Right cardiac atrium (tissue), 5 donors: ENCODE data around the gene ACSS2. TPM values are rescaled to one million over a fixed set of nuclear protein-coding genes. Genes with fewer than 3 reads are reported as not detected.
A peak's percentile ranks its signal among the peaks of the same experiment; 100 is the strongest.

ENCODE experiments used
- ATAC-seq, 2 donors: fragments of 200-7000 bp; cut with Tn5 transposase; one replicate each; pipeline versions ENCODE4 v1.8.0 to v1.9.1; 2020; ENCODE audit warnings: moderate library complexity in 2 of 2, mild to moderate bottlenecking in 1 of 2
- DNase-seq, 3 donors: peaks; one replicate each; pipeline ENCODE4 v3.0.0-alpha.2; 2020
- H3K27ac ChIP-seq: one replicate; pipeline ENCODE4 v1.5.1; 2013; ENCODE audit warnings: mild to moderate bottlenecking, low read length, control low read depth, moderate library complexity
- H3K27me3 ChIP-seq: one replicate; pipeline ENCODE4 v1.6.1; 2013; ENCODE audit not compliant: control insufficient read depth, insufficient read depth
- H3K4me1 ChIP-seq: one replicate; pipeline ENCODE4 v1.6.1; 2013; ENCODE audit warnings: low read length; ENCODE audit not compliant: control insufficient read depth, insufficient read depth
- H3K4me3 ChIP-seq: one replicate; pipeline ENCODE4 v1.5.1; 2013; ENCODE audit warnings: low read length, control low read depth
- H3K9me3 ChIP-seq: one replicate; pipeline ENCODE4 v1.6.1; 2013; ENCODE audit warnings: low read length; ENCODE audit not compliant: control insufficient read depth
- WGBS: extraction: QIAGEN DNeasy Blood & Tissue Kit; methylation state at CpG from one replicate; pipeline ENCODE4 v1.1.7; 2013; 5-methylcytosine and 5-hydroxymethylcytosine counted together
- intact Hi-C, 4 donors: fragments of 100-400 bp; cut with DNase I; formaldehyde crosslinking; loops; one replicate each; pipeline versions ENCODE4 v1.11.0 to v1.14.0; 2022 to 2023
- polyA plus RNA-seq: library from polyadenylated mRNA; stranded (reverse); fragments of 200-250 nt; gene quantifications from one replicate; pipeline ENCODE4 v1.2.3, GENCODE V29; 2013
- total RNA-seq, 4 donors: library from RNA; stranded (reverse); fragmentation: NEBNext Ultra II Directional; extraction: Animal tissue kit (Norgen Biotek cat#: 25700); gene quantifications; one replicate each; pipeline ENCODE4 v1.2.1, GENCODE V29; 2021
- donor health status: healthy with polysubstance abuse.
- donor health status: DM: no; HTN: yes; CAD: no.
- donor health status: DM: no; HTN: no; CAD: no.
- donor health status: DM: no; HTN: yes; CAD: no; lungs with severe emphysema.
- donor health status: DM: yes; HTN: yes; CAD: no.

Gene ACSS2
- total and polyA plus RNA-seq, 5 donors, result 61.8 to 79.8 (median 74.6) TPM

DNA sequence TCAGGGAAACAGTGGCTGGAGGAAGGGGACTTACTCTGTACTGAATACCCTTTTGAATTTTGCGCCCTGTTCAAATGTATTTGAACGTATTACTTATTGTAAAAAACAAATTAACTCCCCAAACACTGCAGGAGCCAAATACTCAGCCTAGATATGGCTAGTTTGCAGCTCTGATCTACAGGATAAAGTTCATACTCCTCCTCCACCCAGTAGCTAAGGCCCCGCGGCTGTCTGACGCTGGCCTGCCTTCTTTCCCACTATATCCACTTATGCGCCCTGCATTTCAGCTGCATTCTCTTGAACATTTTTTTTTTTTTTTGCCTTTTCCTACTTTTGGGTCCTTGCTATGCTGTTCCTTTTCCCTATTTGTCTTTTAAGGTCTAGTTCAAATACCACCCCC lies 72.7 kb downstream of the ACSS2 start:
- no peak for ATAC-seq
- Histone ChIP-seq H3K4me1 (peaks cover 3% of the 10 kb centered on the region), H3K4me3 (no peak overlapping the region), H3K9me3 (no peaks in the 10 kb centered on the region), H3K27ac (no peak overlapping the region), H3K27me3 (no peaks in the 10 kb centered on the region)
- no peak for DNase-seq
- intact Hi-C loops, result no loop called here
- 89% methylated on average over 6 of the region's 6 CpGs for WGBS

DNA sequence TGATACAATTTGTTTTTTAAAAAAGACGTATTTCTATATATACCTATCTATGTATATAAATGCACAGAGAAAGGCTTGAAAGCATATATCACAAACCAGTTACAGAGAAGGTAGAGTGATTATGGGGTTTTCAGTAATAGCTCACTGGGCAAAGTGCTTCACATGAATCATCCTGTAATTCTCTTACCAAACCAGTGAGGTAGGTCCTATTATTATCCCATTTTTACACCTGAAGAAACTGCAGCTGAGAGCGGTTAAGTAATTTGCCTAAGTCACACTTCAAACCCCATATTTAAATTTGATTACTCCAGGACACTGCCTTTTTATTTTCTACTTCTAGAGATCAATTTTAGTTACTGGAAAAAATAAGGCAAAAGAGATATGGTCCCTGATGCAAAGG lies 74.8 kb downstream of the ACSS2 start:
- WGBS, result 96% methylated on average over 2 of the region's 2 CpGs
- DNase-seq (no peak), ATAC-seq (no peak)
- Histone ChIP-seq H3K4me3 (no peak overlapping the region), H3K27ac (peak overlapping the region; percentile 30), H3K27me3 (no peaks in the 10 kb centered on the region), H3K4me1 (no peaks in the 10 kb centered on the region), H3K9me3 (no peaks in the 10 kb centered on the region)
- intact Hi-C loops, result no loop called here

DNA sequence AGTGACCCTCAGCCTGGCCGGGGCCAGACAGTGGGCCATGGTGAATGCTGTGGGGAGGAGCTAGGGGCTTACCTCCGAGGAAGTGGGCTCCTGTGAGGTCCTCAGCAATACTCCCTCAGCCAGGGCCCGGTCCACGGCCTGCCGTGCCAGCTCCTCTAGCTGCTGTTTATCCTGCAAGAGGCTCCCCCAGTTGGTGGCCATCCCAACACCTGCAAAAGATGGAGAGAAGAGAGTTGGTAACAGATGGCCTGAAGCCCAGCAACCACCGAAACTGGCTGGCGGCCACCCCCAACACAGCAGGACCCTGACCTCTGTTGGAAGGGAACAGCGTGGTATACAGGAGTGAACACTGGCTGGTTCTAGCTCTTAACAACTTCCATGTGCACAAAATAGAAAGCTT lies 75.2 kb downstream of the ACSS2 start:
- Histone ChIP-seq H3K9me3 (no peaks in the 10 kb centered on the region), H3K4me3 (no peak overlapping the region), H3K27ac (peak overlapping the region; percentile 30), H3K27me3 (no peaks in the 10 kb centered on the region), H3K4me1 (no peaks in the 10 kb centered on the region)
- intact Hi-C loops, result no loop called here
- DNase-seq (peak in 2 of 3 donors; percentile 59 to 71), ATAC-seq (no peak)
- WGBS, result 65% methylated on average over 8 of the region's 8 CpGs

DNA sequence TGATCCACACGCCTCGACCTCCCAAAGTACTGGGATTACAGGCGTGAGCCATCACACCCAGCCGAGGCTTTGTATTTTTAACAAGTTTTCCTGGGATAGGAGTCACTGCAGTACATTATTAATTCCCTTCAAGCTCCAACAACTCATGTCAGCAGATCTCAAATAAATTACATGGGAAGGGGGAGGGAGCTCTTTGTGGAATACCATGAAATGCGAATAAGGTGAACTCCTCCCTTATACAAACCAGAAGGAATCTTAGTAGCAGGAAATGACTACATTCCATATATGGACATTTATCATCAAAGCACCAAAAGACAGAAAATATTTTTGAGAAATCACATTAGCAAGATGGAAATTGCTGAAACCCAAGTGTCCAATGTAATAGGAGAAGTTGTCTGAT lies 76.3 kb downstream of the ACSS2 start:
- no peaks in the 10 kb centered on the region for H3K4me1 ChIP-seq
- no peaks in the 10 kb centered on the region for H3K9me3 ChIP-seq
- no peaks in the 10 kb centered on the region for H3K27me3 ChIP-seq
- H3K4me3 ChIP-seq, result no peak overlapping the region
- H3K27ac ChIP-seq, result no peak overlapping the region
- intact Hi-C loops, result no loop called here
- 73% methylated on average over 5 of the region's 5 CpGs for WGBS
- no peak for DNase-seq
- ATAC-seq, result no peak

DNA sequence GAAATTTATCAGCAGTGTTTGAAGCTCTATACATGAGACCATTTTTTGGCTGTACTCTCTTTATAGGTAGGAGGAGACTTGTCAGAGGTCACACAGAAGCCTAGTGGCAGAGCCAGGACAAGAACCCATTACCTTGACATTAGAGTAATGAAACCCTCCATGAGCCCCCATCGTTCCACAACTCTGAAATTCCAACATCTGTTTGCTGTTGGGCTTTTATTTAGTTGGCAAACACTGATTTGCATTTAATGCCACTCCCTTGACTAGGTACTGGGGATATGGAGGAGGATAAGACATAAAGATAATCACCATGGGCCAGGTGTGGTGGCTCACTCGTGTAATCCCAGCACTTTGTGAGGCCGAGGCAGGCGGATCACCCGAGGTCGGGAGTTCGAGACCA lies 77.5 kb downstream of the ACSS2 start:
- no peak for DNase-seq
- no peaks in the 10 kb centered on the region for H3K27me3 ChIP-seq
- H3K27ac ChIP-seq, result peak overlapping the region; percentile 20
- H3K4me3 ChIP-seq, result no peak overlapping the region
- H3K9me3 ChIP-seq, result no peaks in the 10 kb centered on the region
- ATAC-seq, result no peak
- 92% methylated on average over 7 of the region's 7 CpGs for WGBS
- no peaks in the 10 kb centered on the region for H3K4me1 ChIP-seq
- intact Hi-C loops, result loop anchor here in 1 of 4 donors (2.0 kb wide), 1 partner anchor 79 kb away; no protein-coding TSS in a partner anchor

DNA sequence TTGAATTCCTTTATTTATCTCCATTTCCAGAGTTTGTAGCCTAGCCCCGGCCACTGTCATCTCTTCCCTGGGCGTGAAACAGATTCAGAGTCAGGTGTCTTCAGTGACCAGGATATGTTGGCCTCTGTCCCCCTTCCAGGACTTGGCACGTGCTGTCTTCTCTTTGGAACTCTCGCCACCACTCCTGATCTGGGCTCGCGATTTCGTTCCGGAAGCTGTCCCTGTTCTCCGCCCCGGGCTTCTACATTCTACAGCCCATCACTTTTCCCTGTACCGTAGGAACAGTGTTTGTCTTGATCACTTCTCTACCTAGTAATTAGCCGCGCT lies 78.5 kb downstream of the ACSS2 start:
- H3K27me3 ChIP-seq, result no peaks in the 10 kb centered on the region
- H3K4me3 ChIP-seq, result peak overlapping the region; percentile 46
- ATAC-seq (peak; percentile 6 to 13), DNase-seq (peak in 1 of 3 donors; percentile 44)
- peak overlapping the region; percentile 71 for H3K27ac ChIP-seq
- 6% methylated on average over 13 of the region's 13 CpGs for WGBS
- intact Hi-C loops, result loop anchor here in 2 of 4 donors (2.0 to 5.0 kb wide), 2 partner anchors 80 to 83 kb away; partner anchors contain the start of gene GGT7 (in 1 of the 2)
- no peaks in the 10 kb centered on the region for H3K9me3 ChIP-seq
- no peaks in the 10 kb centered on the region for H3K4me1 ChIP-seq

DNA sequence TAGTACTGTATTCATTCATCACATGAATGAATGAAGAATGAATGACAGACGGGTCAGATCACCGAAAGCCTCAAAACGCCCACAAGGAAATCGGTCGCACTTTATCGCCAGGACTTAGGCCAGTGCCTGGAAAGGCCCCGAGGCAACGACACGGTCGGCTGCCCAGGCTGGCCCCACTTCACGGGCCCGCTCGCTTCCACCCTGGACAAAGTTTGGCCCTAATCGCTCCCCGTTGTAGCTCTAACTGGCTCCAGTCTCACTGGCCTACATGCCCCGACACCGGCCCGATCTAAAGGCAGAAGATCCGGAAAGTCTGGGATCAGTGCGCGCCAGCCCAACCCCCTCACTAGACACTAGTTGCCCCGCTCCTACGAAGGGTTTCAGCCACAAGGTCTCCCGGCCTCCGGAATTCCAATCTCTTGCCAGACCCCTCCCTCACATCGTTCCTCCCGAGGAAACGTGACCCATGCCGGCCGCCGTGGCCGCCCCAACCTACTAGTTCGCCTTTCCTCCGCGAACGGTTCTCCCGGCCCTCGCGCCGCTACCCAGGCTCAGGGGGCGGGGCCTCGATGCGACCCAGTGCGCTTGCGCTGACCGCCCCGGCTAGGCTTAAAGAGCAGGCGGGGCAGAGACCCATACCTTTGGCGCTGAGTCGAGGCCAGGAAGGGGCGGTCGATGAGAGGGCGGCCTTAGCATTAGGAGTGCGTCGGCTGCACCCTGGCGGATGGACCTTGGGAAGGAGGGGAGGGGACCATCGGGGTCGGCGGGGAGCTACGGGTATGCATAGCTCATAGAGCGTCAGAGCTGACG lies 79.0 kb downstream of the ACSS2 start, which contains the start of the genes GSS and MYH7B:
Gene GSS (minus strand): TSS at position 576 of the 810 bp plus-strand sequence. CDS start 3,954 bp downstream, outside the sequence.
Gene MYH7B (plus strand): TSS at position 638 of the 810 bp plus-strand sequence. CDS start 22,138 bp downstream, outside the sequence.
- DNase-seq, result peak; percentile 98 to 100 (median 100)
- Histone ChIP-seq H3K9me3 (no peaks in the 10 kb centered on the region), H3K4me1 (no peaks in the 10 kb centered on the region)

DNA sequence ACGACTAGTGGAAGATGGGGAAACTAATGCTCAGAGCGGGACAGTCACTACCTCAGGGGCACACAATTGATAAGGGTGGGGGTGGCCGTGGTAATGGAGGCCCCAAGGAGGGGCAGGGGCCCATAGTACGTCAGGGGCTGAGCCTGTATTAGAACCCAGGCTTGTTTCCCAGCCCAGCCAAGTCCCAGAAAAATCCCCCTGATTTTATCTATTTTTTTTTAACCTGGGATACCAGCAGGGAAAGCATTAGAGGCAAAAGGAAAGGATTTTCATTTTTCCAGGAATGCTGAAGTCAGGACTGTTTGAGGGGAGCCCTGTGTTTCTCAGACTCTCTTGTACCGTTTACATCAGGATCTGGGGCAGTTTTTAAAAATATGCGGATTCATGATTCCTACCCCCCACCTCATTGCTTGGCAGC lies 79.6 kb downstream of the ACSS2 start:
- intact Hi-C loops, result loop anchor here in 2 of 4 donors (2.0 to 5.0 kb wide), 2 partner anchors 81 to 84 kb away; partner anchors contain the start of gene GGT7 (in 1 of the 2)
- Histone ChIP-seq H3K27ac (peak overlapping the region; percentile 37), H3K9me3 (no peaks in the 10 kb centered on the region), H3K27me3 (no peaks in the 10 kb centered on the region), H3K4me1 (no peaks in the 10 kb centered on the region), H3K4me3 (peak overlapping the region; percentile 46)
- no peak for ATAC-seq
- WGBS, result 16% methylated on average over 6 of the region's 6 CpGs
- DNase-seq, result no peak

More for the DNA sequence above, 79.0 kb downstream of the ACSS2 start, which contains the start of the genes GSS and MYH7B:
- intact Hi-C loops, result loop anchor here in 3 of 4 donors (2.0 to 5.0 kb wide), 2 partner anchors 81 to 83 kb away; partner anchors contain the start of gene GGT7 (in 1 of the 3)
- WGBS, result under 1% methylated on average over 62 of the region's 62 CpGs
- peak within 1 kb of the TSS; percentile 71 for H3K27ac ChIP-seq
- peak within 1 kb of the TSS; percentile 46 for H3K4me3 ChIP-seq
- no peaks in the 10 kb centered on the region for H3K27me3 ChIP-seq
- ATAC-seq, result peak; percentile 97

DNA sequence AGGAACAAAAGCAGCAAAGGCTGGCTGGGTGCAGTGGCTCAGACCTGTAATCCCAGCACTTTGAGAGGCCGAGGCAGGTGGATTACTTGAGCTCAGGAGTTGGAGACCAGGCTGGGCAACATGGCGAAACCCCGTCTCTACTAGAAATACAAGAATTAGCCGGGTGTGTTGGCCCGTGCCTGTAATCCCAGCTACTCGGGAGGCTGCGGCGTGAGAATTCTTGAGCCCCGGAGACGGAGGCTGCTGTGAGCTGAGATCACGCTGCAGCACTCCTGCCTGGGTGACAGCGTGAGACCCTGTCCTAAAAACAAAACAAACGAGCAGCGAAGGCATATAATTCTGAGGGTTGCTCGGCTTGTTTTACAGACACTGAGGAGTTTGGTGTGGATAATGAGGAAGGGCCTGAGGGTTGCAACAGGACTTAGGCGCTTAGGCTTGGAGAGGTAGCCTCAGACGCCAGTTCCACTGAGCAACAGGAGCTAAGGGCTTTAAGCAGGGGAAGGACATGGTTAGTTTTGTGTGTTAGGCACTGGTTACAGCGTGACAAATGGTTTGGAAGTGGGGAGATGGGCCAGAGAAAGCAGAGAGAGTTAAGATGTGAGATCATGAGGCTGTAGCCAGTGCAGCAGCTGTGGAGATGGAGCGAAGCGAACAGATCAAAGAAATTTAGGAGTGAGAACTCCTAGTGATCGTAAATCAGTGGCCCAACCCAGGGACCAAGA lies 80.5 kb downstream of the ACSS2 start:
- Histone ChIP-seq H3K9me3 (no peaks in the 10 kb centered on the region), H3K4me1 (no peaks in the 10 kb centered on the region), H3K27me3 (no peaks in the 10 kb centered on the region), H3K4me3 (no peak overlapping the region), H3K27ac (no peak overlapping the region)
- 86% methylated on average over 21 of the region's 21 CpGs for WGBS
- DNase-seq, result no peak
- intact Hi-C loops, result loop anchor here in 2 of 4 donors (2.0 to 5.0 kb wide), 2 partner anchors 82 to 85 kb away; partner anchors contain the start of gene GGT7 (in 1 of the 2)
- no peak for ATAC-seq

DNA sequence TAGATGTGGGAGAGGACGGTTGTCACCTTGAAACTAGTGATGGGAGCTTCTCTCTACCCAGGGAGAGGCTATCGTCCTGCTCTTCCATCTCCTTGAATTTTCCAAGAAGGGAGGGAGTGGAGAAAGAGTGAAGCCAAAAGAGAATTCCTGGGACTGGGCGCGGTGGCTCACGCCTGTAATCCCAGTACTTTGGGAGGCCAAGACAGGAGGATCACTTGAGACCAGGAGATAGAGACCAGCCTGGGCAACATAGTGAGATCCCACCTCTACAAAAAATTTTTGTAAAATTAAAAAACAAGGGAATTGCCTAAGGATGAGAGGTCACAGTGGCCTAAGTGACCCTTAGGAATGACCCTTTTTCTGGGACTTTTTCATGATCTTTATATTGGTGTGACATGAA lies 88.1 kb downstream of the ACSS2 start:
- 92% methylated on average over 5 of the region's 5 CpGs for WGBS
- no peak overlapping the region for H3K27ac ChIP-seq
- no peaks in the 10 kb centered on the region for H3K4me1 ChIP-seq
- no peak overlapping the region for H3K4me3 ChIP-seq
- H3K27me3 ChIP-seq, result no peaks in the 10 kb centered on the region
- no peak for ATAC-seq
- no peak for DNase-seq
- H3K9me3 ChIP-seq, result no peaks in the 10 kb centered on the region
- intact Hi-C loops, result no loop called here

DNA sequence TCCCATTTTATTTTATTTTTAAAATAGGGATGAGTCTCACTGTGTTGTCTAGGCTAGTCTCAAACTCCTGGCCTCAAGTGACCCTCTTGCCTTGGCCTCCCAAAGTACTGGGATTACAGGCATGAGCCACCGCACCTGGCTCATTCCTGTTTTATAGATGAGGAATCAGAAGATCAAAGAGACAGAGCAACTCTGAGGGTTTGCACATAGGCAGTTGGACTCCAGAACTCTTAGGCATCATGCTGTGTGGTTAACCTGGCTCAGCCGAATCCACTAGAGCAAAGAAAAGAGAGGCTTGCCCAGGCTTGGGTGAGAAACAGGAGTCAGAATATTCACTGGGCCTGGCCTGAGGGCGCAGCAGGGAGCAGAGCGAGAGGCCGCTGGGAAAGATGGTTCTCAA lies 88.6 kb downstream of the ACSS2 start:
- Histone ChIP-seq H3K4me1 (peaks cover 1% of the 10 kb centered on the region), H3K27me3 (no peaks in the 10 kb centered on the region), H3K4me3 (no peak overlapping the region), H3K9me3 (no peaks in the 10 kb centered on the region), H3K27ac (no peak overlapping the region)
- DNase-seq (no peak), ATAC-seq (no peak)
- WGBS, result 95% methylated on average over 5 of the region's 5 CpGs
- intact Hi-C loops, result no loop called here
